HG02970 (cell line): Measurements from ENCODE around the gene RASAL2.
"Not testable (repeated sequence)": the region's sequence is repeated elsewhere in the genome, so short reads cannot be mapped to it uniquely, and the experiment has no call there.

Source experiments
- ATAC-seq: cut with Tn5 transposase; IDR thresholded peaks from one replicate; pipeline ENCODE4 v1.9.1; 2021; ENCODE audit warnings: mild to moderate bottlenecking, moderate library complexity, moderate number of reproducible peaks; ENCODE audit not compliant: unreplicated experiment, low FRiP score

Gene RASAL2

DNA sequence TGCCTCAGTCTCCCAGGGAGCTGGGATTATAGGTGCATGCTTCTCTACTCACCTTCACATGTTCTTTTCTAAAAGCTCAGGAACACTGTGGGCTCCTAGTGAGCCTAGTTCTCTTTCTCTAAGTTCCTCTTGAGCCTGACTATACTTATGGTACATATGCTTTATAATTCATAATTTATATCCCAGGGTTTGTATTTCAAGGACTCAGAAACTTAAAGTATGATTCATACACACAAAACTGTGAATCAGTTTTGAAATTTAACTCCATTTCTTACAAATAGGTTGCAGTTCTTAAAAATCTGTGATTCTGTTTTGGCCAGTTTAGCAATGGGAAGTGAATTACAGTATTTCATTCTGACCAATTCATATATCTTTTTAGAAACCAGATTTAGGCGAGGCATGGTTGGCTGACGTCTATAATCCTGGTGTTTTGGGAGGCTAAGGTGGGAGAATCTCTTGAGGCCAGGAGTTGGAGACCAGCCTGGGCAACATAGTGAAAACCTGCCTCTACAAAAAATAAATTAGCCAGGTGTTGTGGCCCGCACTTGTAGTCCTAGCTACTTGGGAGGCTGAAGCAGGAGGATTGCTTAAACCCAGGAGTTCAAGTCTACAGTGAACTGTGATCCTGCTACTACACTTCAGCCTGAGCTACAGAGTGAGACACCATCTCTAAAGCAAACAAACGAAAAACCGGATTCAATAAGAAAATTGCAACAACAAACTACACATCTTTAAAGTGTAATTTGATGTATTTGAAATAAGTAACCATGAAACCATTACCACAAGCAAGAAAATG lies 15.6 kb downstream of the RASAL2 start:
- ATAC-seq = no peak

DNA sequence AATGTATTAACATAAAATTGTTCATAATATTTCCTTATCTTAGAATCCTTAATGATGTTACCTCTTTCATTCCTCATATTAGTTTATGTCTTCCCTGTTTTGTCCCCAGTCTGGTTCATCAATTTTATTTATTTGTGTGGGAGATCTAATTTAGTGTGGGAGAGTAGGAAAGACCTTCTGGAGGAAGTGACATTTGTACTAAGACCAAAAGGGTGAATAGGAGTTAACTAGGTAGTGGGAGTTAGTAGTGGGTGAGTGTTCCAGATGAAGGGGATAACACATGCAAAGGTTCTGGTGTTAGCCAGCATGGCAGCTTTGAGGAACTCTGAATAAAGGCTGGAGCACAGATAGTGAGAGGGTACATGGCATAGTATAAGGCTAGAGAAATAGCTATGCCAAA lies 21.4 kb downstream of the RASAL2 start:
- ATAC-seq = no peak

DNA sequence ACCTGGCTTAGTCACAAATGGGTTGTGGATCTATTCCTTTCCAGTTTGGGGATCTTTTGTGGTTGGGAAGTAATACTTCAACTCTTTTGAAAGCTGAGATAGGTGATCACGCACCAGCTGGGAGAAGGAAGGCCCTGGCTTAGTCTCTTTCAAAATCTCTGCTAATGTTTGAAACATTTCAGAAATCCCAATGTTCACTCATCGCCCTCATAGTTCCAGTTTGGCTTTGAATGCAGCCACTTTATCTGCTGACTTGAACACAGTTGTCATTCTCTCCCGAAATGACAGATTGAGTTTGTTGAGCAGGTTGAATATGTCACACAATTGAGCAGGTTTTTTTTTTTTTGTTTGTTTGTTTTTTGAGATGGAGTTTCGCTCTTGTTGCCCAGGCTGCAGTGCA lies 24.6 kb downstream of the RASAL2 start:
- no peak for ATAC-seq

DNA sequence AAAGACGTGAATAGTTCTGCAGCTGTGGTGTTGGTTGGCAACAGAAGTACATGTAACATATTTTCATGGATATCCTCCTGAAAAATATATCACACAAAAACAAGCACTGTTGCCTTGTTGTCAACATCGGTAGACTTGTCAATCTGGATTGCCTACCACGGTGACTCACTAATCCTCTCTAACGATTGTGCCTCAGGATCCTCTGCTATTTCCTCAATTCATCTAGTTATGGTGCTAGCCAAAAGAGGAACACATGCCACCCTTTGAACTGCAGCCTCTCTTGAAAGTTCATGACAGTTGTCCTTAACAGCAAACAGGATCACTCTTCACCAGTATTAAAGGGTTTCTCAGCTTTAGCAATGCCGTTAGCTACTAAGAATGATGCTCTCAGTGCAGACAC lies 25.7 kb downstream of the RASAL2 start:
- no peak for ATAC-seq

DNA sequence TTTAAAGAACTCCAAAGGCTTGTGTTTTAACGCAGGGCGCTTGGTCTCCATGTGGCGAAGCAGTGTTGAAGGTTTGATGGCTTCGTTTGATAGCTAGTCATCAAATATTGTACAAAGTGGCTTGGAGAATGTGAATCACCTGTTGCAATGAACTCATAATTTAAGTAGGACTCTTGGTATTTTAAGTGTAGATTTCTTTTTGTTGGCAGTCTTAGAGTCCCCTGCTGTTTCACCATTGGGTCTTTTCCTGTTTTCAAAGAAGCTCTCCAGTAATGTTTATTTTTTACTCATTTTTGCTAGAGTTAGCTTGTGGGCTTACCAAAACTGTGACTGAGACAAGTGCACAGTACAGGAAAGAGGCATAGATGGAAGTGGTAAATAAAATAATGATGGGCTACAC lies 26.2 kb downstream of the RASAL2 start:
- no peak for ATAC-seq

DNA sequence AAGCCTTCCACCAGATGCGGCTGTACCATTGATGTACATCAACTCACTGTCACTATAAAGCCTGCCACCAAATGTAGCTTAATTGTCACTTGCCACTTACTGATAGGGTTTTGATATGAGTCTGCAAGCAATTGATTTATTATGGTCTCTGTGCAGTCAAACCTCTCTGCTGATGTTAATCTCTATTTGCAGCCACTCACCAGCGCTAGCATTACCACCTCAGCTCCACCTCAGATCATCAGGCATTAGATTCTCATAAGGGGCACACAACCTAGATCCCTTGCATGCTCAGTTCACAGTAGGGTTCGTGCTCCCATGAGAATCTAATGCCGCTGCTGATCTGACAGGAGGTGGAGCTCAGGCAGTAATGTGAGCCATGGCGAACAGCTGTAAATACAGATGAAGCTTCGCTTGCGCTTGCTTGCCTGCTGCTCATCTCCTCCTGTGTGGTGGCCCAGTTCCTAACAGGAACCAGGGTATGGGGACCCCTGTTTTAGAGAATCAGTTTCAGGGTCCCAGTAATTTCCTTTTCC lies 26.7 kb downstream of the RASAL2 start:
- ATAC-seq = not testable (repeated sequence)

DNA sequence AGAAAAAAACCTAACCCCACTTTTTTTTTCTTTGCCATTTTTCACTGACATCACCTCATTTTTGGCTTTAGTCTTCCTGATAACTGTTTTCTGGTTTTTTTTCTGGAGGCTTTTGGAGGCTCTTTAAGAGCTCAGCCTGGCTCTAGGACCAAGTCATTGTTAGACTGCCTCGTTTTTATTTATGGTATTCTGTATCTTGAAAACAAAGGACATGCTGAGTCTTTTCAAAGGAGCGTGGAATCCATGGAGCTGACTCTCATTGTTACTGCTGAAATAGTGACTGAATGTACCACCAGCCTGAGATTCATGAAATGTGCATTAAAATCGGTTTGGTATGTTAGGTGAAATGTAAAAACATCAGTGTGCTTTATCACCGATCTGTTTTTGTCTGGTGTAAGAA lies 28.0 kb downstream of the RASAL2 start:
- no peak for ATAC-seq

DNA sequence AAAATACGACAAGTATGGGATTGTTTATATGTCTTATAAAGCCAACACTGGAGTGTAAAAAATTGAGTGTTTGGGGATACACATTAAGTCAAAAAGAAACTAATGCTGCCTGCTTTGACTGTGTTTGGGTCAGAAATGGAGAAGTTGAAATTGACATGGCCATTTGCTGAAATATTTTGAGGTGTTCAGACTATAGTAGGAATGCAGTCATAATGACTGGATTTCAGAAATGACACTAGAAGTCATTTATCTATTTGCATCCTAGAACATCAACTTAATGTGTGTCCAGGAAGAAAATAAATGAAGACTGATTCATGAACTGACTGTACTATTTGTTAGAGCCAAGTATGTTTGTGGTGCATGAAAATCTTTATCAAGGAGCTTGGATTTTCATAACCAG lies 28.4 kb downstream of the RASAL2 start:
- no peak for ATAC-seq

DNA sequence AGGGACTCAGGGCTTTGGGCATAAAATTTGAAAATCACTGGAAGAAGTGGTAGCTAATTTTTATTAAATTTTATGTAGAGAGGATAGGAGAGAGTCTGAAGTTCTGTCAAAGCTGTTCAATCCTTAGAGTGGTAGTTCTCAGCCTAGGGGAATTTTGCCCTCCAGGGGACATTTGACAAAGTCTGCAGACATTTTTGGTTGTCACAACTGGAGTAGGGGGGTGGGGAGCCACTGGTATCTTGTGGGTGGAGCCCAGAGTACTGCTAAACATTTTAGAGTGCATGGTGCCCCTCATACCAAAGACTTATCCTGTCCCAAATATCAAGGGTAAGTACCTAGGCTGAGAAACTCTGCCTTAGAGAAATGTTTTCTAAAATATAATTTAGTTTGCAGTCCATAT lies 30.2 kb downstream of the RASAL2 start:
- no peak for ATAC-seq

DNA sequence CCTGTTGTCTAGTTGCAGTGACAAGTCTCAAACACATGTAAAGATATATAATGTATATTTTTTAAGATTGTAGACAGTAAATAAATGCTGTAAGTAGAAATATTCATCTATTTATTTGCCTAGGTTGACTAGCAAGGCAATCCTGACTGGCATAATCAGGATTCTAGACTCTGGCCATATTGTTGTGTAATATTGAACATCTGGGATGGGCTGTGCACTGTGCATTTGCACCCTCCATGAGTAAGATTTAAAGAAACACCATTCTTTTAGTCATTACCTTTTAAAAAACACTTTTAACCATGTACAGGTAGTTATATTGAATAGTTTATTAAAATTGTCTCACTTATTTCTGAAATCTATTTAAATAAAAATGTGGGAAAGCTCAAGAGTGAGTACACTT lies 32.4 kb downstream of the RASAL2 start:
- ATAC-seq = no peak

DNA sequence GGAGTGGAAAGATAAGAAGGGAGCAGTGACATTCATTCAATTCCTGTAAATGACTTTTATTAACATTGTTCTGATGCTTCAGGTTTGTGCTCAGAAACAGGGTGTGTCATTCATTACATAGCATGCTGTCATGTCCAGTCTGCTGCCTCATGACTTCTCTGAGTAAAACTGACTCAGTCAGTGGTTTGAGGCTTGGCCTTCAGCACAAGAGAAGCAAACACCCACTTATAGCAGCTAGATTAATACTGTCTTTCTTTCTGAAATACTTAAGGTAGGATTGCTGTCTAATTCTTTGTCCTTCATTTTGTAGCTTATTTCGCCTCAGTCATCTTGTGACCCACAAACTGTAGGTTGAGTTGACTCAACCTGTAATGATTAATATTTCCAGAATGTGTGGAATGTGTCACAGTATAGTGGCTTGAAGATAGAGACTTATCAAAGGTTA lies 32.9 kb downstream of the RASAL2 start:
- no peak for ATAC-seq

DNA sequence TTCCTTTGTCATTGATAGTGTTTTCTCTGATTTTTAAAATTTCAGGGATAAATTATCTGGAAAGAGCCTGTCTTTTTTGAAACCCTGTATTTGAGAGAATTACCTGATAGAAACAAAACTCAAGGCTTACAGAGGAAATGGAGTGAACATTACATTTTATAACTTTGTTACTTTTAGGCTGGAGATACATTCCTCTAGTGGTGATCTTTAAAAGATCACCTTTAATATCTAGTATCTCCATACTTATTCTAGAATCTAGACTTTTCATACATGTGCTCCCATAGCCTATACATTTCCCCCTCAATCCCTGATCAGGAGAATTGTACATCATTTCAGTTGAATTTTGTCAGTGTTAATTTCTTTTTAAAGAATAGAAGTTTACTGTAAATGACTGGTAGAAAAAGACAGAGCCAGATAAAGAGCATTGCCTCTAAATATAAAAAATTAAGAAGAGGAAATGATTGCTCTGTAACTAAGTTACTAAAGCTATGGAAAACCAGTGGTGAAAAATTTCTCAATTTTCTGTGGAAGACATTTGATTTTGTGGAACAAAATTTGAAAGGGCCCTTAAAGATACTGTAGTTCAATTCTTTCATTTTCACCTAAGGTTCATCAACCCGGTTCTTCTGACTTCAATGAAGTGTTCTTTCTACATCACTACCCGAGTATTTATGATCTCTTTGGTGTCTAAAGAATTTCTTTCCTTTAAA lies 33.7 kb downstream of the RASAL2 start:
- ATAC-seq = no peak

DNA sequence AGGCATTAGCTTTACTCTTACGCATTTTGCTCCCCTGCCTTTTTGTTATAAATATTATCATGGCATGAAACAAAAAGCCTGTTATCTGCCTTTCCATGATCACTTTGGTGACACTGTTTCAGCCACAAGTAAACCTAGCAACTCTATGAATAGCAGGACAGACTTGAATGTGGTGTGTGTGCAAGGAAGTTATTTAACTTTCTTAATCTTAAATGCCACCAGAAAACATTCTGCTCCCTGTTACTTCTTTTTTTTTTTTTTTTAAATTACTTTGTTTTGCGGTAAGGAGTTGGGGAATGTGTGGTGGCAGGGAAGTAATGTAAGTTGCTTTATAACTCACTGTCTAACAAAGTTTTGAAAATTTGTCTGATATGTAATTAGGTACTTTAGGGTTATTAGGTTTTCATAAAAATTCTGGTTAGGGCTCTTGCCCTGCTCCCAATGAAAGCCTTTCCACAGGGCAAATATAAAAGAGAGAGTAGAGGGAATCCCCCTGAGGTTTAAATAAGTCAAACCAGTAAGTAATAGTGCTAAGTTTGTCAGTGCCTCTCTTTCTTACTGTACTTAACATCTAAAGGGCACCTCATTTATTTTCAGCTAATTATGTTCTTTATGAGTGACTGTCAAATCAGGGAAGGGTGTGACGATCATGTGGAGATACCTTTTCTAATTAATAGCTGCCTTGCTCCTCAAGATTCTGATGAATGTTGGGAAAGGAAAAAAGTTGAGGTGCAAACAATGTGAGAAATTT lies 39.5 kb downstream of the RASAL2 start:
- ATAC-seq = no peak

DNA sequence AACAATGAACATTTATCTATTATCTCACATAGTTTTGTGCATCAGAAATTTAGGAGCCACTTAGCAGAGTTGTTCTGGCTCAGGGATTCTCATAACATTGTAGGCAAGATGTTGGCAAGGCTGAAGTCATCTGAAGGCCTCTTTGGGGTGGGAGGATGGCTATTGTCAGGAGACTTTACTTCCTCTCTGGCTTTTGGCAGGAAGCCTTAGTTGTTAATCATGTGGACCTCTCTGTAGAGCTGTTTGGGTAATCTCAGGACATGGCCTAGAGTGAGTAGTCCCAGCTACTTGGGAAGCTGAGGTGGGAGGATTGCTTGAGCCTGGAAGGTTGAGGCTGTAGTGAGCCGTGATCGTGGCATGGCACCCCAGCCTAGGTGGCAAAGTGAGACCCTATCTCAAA lies 40.2 kb downstream of the RASAL2 start:
- ATAC-seq = no peak

DNA sequence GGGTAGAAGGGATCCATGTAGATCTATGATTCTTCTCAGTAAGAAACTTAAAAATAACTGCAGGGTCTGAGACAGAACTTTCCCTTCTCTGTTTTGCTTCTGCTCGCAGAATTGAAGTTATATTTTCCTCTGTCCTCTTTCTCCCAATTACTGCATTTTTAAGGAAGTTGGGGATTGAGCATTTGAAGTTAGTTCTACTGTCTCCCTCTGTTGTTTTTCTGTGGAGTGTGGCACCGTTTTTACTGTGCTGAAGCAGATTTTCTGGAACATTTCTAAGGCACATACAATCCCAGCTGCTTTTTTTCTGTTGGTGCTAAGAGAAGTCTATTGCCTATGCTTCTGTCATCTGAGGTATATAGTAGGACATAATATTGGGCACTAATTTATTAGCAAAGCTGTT lies 43.3 kb downstream of the RASAL2 start:
- no peak for ATAC-seq

DNA sequence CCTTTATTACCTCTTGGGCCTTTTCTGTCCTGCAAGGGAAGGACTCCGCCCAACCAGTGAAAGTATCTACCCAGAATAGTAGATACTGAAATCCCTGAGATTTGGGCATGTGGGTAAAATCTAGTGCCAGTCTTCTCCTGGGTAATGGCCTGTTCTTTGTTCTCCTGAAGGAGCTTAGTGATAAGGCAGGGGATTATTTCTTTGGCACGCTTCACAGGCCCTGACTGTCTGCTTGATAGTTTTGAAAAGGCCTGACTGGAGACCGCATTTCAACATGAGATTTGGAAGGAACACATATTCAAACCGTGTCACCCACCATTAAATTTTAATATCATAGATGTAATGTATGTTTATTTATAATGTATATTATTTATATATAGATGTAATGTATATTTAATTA lies 48.9 kb downstream of the RASAL2 start:
- no peak for ATAC-seq

DNA sequence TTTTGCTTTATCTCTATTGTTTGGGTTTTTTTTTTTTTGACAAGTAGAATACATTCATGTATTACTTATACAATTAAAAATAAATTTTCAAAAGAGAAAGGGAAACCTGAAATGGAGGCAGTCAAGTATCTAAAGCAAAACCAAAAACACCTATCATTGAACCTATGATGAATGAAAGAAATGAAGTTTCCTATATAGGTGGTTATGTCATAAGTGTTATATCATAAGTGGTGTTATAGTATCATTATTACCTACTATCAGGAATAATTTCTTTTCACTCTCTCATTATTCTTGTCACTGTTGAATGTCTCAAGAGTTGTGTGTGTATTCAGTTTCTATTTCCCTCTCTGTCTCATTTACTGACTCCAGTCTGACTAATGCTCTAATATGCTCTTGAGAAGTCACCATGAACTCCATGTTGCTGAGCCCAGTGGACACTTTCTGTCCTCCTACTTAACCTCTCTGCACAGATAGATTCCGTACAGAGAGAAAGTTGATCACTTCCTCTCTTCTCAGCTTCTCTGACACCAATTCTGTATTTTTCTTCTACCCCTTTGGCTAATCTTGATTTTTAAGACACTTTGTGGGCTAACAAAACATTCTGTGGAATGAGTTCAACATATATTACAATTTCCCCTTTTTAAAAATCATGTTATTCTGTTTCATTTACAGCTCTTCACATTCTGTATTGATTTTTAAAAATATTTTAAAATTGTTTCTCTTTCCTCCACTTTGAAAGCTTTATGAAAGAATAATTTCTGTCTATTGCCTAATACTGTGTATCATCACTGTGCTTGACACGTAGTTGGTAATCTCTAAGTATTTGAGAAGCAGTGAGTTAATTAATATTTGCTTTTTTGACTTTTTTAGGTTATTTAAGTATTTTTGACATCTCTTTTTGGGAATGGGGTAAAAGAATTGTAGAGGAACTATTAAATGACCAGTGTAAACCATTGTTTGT lies 50.1 kb downstream of the RASAL2 start:
- ATAC-seq = no peak

DNA sequence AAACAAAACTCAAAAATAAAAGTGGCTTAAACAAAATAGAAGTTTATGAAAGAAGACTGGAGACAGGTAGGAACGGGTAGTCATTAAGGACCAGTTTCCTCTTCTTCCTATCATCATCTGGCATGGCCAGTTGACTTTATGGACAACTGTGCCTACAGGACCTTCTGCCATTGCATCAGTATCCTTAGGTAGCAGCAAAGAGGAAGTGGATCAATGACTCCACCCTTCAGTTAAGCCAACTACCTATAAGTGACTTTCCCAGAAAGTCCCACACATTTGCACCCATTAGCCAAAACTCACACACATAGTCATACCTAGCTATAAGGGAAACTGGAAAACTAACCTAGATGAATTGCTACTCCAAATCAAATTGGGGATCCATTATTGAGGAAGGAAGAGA lies 51.7 kb downstream of the RASAL2 start:
- no peak for ATAC-seq

DNA sequence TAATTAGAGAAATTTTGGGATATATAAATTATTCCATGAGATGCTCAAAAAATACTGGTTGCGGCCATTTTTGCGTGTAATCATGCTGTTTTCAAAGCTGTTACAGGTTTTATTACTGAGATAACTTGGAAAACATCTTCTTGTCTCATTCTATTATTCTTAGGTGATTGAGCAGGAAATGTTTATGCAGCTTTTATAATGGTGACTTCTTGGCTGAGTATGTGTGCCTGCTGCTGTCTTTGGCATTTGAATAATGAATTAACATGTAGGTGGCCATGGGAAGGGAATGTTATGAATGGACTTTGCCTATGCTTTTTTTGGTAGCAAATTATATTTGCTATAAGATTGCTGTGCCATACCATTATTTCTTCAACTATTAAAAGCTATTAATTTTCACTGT lies 52.5 kb downstream of the RASAL2 start:
- ATAC-seq = no peak

DNA sequence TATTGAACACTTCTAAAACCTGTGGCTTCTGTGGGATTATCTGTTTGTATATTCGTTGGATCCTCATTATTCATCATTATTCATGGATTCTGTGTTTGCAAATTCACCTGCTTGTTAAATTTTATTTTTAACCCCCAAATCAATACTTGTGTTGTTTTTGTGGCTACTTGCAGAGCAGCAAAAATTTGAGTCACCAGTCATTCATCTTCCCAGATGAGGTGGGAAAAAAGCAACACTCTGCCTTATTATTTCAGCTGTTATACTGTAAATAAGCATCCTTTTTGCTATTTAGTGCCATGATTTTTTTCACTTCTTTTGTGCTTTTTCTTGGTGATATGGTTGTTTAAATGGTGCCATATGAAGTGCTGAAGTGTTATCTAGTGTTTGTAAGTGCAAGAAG lies 56.7 kb downstream of the RASAL2 start:
- ATAC-seq = no peak
